Stimulated activated CD8-positive, alpha-beta memory T cell treated with anti-CD3 and anti-CD28 coated beads, Interleukin-15, amount 100 ng/mL, for 4 hours (primary cell): ENCODE measurements around the gene FXN.
"Not testable (repeated sequence)": the region's sequence is repeated elsewhere in the genome, so short reads cannot be mapped to it uniquely, and the experiment has no call there.

Source experiments
- DNase-seq, 2 donors: peaks; one replicate each; pipeline ENCODE4 v3.0.0-alpha.2; 2020; ENCODE audit warnings: low read depth in 2 of 2

Gene FXN

GRCh38 chr9:69103348-69103996 is 67.9 kb downstream of the FXN start:
- not testable (repeated sequence) for DNase-seq

GRCh38 chr9:69104830-69105527 is 69.4 kb downstream of the FXN start:
- DNase-seq, result no peak

- DNase-seq, result no peak
These were observed 72.2 kb downstream of the FXN start for GRCh38 chr9:69107771-69108170.

GRCh38 chr9:69108706-69109105 is 73.2 kb downstream of the FXN start:
- not testable (repeated sequence) for DNase-seq

GRCh38 chr9:69109152-69109551 is 73.6 kb downstream of the FXN start:
- DNase-seq, result no peak

- DNase-seq, result not testable (repeated sequence)
These were observed 77.1 kb downstream of the FXN start for GRCh38 chr9:69112646-69113045.

GRCh38 chr9:69115621-69116020 is 80.1 kb downstream of the FXN start:
- DNase-seq, result no peak

GRCh38 chr9:69118656-69119055 is 83.1 kb downstream of the FXN start:
- DNase-seq, result no peak

- no peak for DNase-seq
These were observed 85.0 kb downstream of the FXN start for GRCh38 chr9:69120380-69121154.

GRCh38 chr9:69121155-69122081 is 85.9 kb downstream of the FXN start:
- no peak for DNase-seq

GRCh38 chr9:69122082-69122548 is 86.6 kb downstream of the FXN start:
- DNase-seq, result no peak

- no peak for DNase-seq
These were observed 87.1 kb downstream of the FXN start for GRCh38 chr9:69122549-69123141.

GRCh38 chr9:69130456-69131441 is 95.2 kb downstream of the FXN start:
- DNase-seq, result no peak

- no peak for DNase-seq
These were observed 96.1 kb downstream of the FXN start for GRCh38 chr9:69131682-69132081.

GRCh38 chr9:69132361-69132760 is 96.8 kb downstream of the FXN start:
- DNase-seq, result no peak

GRCh38 chr9:69134412-69134811 is 98.9 kb downstream of the FXN start:
- no peak for DNase-seq

- no peak for DNase-seq
These were observed 100.6 kb downstream of the FXN start for GRCh38 chr9:69136185-69136584.

GRCh38 chr9:69136779-69137178 is 101.2 kb downstream of the FXN start:
- no peak for DNase-seq

GRCh38 chr9:69137311-69137710 is 101.8 kb downstream of the FXN start:
- no peak for DNase-seq

GRCh38 chr9:69139596-69139995 is 104.0 kb downstream of the FXN start:
- no peak for DNase-seq
